GM18520 (cell line): ENCODE results near the gene SIGLEC10.
"Not testable (repeated sequence)": the region's sequence is repeated elsewhere in the genome, so short reads cannot be mapped to it uniquely, and the experiment has no call there.

Source experiments
- ATAC-seq: cut with Tn5 transposase; IDR thresholded peaks from one replicate; pipeline ENCODE4 v1.9.1; 2021; ENCODE audit not compliant: unreplicated experiment

Gene SIGLEC10

DNA sequence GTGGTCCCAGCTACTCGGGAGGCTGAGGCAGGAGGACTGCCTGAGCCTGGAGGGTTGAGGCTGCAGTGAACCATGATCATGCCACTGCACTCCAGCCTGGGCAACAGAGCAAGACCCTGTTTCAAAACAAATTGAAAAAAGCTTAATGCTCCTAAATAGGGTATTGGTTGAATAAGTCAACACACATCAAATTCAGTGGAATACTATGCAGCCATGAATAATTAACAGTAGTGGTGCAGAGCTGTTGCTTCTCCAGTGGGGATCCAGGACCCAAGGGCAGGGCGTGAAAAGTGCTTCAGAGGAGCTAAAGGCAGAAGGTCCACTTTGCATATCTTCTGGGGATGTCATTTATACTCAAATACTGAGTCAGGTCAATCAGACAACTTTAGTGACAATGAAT, 22.6 kb upstream of the SIGLEC10 start:
- ATAC-seq: no peak

GRCh38 chr19:51439021-51439465, 21.6 kb upstream of the SIGLEC10 start:
- no peak for ATAC-seq

DNA sequence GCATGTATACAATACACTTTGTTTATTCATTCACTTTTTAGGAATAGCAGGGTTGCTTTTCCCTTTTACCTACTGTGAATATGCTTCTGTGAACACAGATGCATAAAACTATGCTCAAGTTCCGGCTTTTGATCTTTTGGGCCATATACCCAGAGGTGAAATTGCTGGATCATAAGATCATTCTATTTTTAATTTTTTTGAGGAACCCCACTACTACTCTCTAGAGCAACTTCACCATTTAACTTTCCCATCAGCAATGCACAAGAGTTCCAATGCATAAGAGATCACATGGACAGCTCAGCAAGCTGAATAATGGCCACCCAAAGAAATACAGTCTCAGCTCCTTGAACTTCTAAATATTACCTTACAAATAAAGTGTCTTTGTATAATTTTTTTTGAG, 17.0 kb upstream of the SIGLEC10 start:
- ATAC-seq: no peak

DNA sequence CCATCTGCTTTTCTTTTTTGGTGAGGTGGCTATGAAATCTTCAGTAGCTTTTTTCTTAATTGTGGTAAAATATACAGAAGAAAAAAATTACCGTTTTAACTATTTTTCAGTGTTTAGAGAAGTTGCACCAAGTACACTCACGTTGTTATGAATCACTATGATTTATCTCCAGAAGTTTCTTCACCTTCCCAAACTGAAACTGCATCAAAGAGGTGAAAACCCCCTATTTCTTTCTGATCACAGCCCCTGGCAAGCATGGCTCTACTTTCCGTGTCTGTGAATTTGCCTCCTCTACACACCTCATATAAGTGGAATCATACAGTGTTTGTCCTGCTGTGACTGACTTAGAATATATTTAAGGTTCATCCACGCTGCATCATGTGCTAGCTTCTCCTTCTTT, 15.6 kb upstream of the SIGLEC10 start:
- no peak for ATAC-seq

DNA sequence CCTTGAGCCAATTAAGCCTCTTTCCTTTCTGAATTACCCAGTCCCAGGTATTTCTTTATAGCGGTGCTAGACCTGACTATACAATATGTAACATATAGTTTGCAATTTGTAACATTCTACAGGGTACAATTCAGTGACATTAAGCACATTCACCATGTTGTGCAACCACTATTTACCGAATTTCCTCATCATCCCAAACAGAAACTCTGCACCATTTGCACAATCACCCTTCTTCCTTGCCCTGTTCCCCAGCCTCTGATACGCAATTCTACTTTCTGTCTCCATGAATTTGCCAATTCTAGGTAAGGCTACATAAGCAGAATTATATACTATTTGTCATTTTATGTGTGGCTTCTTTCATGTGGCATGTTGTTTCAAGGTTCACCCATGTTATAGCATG, 13.7 kb upstream of the SIGLEC10 start:
- ATAC-seq: no peak

DNA sequence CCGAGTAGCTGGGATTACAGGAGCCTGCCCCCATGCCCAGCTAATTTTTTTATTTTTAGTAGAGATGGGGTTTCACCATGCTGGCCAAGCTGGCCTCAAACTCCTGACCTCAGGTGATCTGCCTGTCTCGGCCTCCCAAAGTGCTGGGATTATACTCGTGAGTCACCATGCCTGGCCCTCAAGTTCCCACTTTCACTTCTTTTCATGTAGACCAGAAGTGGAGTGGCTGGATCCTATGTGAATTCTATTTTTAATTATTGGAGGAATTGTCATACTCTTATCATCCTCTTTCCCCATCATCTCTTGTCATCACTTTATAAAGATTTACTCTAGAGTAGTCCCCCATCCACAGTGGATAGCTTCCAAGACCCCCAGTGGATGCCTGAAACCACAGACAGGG, 12.8 kb upstream of the SIGLEC10 start:
- no peak for ATAC-seq

DNA sequence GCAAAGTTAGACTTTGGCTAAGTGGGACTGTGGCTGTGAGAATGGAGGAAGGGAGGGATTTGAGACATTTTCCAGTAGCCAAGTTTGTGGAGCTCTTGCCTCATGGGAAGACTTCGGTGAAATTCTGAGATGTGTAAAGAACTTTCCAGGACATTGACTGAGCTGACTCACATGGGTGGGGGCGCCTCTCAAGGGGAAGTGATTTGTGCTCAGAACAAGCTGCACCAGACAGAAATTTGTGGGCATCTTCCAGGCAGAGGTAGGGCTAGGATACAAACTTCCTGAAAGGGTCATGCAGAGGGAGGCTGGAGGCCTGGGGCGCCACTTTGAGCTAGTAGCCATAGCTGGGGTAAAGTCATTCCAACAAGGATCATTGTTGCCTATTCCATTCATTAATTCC, 9.8 kb upstream of the SIGLEC10 start:
- ATAC-seq: no peak

- no peak for ATAC-seq
Measured at GRCh38 chr19:51422053-51422448, 4.6 kb upstream of the SIGLEC10 start.

DNA sequence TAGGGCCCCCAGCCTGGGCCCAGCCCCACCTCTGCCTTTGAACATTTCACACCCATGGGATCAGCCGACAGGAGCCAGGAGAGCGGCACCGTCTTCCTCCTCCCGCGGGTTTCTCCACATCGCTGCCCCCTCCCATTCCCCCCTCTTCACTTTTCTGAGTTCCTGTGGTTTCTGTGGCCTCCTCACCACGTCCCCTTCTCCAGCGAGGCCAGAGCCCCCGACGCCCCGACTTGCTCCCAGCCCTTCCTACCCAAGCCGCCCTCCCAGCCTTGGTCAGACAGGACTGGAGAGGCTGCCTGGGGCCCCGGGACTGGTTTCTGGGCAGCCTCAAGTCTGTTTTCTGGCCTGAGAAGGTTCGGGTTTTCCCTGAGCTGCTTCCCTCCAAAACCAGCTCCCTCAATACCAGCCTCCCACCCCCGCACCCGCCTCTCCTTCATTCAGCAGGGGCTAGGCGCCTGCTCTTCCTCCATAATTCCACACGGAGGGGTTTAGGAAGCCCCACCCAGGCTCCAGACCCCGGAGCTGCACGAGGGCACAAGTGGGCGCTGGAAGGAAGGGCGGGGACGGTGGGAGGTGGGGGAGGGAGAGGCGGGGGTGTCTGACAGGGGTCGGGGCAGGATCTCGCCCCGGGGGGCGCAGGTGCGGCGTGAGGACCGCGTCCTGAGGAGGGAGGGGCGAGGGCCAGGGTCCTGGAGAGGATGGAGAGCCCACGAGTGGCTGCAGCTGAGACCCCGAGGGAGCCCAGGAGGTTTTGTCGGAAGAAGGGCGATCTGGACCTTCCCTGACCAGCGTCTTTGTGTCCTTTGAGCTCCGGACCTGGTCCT, 4.0 kb upstream of the SIGLEC10 start:
- ATAC-seq: no peak

GRCh38 chr19:51420511-51420910, 3.1 kb upstream of the SIGLEC10 start:
- not testable (repeated sequence) for ATAC-seq

DNA sequence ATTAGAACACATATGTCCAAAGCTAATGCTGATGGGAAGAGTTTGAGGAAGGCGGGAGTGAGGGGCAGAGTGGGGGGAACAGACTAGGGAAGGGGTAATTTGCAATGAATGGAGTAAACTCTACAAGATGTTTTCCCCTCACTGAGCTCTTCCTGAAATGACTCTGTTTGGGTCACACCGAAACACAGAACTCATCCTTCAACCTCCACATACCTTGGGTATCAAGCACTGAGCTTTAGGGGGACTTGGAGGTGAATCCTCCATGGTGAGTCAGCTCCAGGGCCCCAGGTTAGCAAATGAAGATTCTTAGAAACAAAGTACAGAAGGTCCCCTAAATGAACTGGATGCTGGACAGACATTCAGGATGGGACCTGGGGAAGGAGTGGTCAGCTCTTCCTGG, 1.3 kb upstream of the SIGLEC10 start:
- no peak for ATAC-seq

DNA sequence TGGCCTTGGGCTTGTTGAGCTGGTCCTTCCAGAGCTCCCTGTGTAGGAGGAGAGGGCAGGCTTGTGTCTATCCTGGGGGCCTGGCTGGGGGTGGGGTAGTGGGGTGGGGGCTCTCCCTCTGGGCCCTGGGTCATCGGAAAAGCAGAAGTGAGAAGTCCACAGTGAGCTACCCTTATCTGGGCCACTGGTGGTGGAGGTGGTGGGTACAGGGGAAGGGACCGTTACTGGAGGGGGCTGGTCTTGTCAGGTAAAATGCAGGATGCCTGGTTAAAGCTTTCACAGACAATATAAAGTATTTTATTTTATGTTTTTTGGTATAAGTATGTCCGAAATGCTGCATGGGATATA, 342 bp upstream of the SIGLEC10 start:
- no peak for ATAC-seq

GRCh38 chr19:51416422-51416821, 1.0 kb downstream of the SIGLEC10 start:
- ATAC-seq: not testable (repeated sequence)

- ATAC-seq: no peak
Measured at GRCh38 chr19:51415187-51415586, 2.3 kb downstream of the SIGLEC10 start.

DNA sequence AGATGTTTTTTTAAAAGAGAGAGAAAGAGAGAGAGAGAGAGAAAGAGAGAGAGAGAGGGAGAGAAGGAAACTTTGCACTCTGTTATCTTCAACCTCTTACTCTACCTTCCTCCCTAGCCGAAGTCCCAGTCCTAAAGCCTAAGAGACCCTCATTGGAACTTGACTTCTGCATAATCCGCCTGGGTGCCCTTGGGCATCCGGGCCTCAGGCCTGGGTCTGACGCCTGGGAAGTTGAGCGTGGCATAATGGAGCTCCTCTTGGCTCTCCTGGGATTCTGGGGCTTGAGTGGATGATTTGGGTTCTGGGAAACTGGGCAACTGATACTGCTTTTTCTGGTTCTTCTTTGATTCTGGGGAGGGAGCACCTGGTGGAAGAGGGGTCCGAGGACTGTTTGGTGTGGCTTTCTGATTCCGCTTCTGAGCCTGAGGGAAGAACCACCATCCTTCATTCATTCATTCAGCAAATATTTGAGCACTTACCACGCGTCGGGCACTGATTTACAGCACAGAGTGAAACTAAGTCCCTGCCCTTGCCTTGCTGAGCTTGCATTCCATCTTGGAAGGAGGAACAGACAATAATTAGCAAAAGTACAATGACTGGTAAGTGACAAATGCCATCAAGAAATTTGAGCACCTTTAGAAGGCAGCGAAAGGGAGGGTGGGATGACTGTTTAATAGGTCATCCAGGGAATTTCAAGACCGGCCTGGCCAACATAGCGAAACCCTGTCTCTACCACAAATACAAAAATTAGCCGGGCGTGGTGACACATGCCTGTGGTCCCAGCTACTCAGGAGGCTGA, 6.3 kb downstream of the SIGLEC10 start:
- ATAC-seq: no peak

GRCh38 chr19:51407511-51408131, 9.8 kb downstream of the SIGLEC10 start:
- ATAC-seq: no peak

DNA sequence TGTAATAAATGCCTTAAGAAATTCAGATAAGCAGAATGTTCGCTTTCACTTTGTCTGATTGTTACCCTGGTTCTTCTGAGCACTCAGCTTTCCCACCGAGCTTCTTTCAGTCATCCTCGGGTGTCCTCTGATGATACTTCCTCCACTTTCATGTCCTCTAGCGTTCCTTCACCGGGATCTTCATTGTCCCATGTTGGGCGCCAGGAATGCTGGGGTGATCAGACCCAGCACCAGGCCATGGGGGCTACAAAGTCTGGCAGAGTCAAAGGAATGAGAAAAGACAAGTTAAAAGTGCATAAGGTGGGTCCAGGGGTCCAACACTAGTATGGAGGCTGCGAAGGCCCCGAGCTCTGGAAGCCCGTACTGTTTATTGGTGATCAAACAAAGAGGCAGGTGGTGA, 15.3 kb downstream of the SIGLEC10 start:
- no peak for ATAC-seq

- not testable (repeated sequence) for ATAC-seq
Measured at GRCh38 chr19:51399936-51400335, 17.5 kb downstream of the SIGLEC10 start.

DNA sequence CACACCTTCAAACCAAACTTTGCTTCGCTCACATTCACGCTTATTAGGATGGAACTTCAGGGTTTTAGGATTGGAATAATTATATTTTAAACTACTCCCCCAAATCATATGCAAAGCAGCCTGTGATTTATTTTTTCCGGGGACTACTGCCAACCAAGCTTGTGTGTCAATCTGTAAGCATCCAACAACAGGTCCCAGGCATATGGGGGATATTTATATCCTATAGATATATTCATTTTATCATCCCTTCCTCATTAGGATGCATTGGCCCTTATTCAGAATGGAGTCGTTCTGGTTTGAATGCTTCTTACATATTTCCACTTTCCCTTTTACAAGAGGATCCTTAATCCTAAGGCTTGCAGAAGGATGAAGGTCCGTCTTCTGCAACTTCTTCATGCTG, 18.2 kb downstream of the SIGLEC10 start:
- ATAC-seq: no peak

DNA sequence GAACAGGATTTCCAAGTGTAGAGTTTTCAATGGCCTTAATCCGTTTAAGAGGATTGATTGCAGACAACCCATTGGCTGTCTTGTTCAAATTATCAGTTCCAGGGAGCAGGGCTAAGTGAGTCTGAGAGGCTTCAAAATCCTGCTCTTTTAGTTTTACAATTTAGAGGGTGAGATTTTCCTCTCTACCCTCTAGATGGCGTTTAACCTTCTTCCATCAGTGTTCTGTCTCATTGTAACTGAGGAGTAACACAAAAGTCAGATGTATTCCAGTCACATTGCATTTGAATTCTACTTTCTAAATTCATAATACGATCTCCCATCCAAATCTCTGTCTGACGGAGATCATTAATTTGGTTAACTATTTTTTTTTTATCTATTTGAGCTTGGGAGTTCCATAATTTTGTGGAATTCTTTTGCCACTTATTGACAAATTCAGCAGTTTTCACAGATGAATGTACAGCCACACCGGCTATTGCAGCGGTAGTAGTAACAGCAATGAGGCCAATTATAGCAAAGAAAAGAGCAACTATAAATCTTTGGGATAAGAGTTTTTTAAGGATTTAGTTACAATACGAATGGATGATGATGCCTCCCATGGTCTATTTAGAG, 19.2 kb downstream of the SIGLEC10 start:
- ATAC-seq: no peak

GRCh38 chr19:51397453-51397852, 20.0 kb downstream of the SIGLEC10 start:
- not testable (repeated sequence) for ATAC-seq
